ENCODE data around the gene MEIOC. TPM values are rescaled to one million over a fixed set of nuclear protein-coding genes. Genes with fewer than 3 reads are reported as not detected.
"Not testable (repeated sequence)": the region's sequence is repeated elsewhere in the genome, so short reads cannot be mapped to it uniquely, and the experiment has no call there.

Gene MEIOC
- total and polyA plus RNA-seq, 8 donors: 0.91 to 1.6 (median 1.2) TPM; not detected in 2

- intact Hi-C loops (cut with DNase I): no loop called here
- no peaks in the 10 kb centered on the region for H3K9me3 ChIP-seq
- H3K27ac ChIP-seq: no peak overlapping the region
- H3K27me3 ChIP-seq: peaks cover 0 to 3% of the 10 kb centered on the region in 2 donors
- H3K36me3 ChIP-seq: no peaks in the 10 kb centered on the region
- no peak for DNase-seq
- peaks cover 0 to 9% of the 10 kb centered on the region in 2 donors for H3K4me1 ChIP-seq
- no peak for TF ChIP-seq CTCF (IDR thresholded peaks at IDR 0.05)
- no peak overlapping the region for H3K4me3 ChIP-seq
- ATAC-seq: no peak
Measured at GRCh38 chr17:44610331-44610730, 45.9 kb upstream of the MEIOC start.

- DNase-seq: no peak
- ATAC-seq: no peak
- Histone ChIP-seq H3K9me3 (no peaks in the 10 kb centered on the region), H3K27me3 (no peaks in the 10 kb centered on the region), H3K4me3 (no peak overlapping the region), H3K4me1 (peaks cover 0 to 9% of the 10 kb centered on the region in 2 donors), H3K36me3 (no peaks in the 10 kb centered on the region), H3K27ac (no peak overlapping the region)
- TF ChIP-seq CTCF (IDR thresholded peaks at IDR 0.05): no peak
- intact Hi-C loops (cut with DNase I): no loop called here
Measured at GRCh38 chr17:44610871-44611270, 45.4 kb upstream of the MEIOC start.

GRCh38 chr17:44614862-44615261 lies 41.4 kb upstream of the MEIOC start:
- Histone ChIP-seq H3K4me1 (peaks cover 0 to 9% of the 10 kb centered on the region in 2 donors), H3K36me3 (no peaks in the 10 kb centered on the region), H3K27me3 (peaks cover 0 to 13% of the 10 kb centered on the region in 2 donors), H3K4me3 (no peak overlapping the region), H3K9me3 (no peaks in the 10 kb centered on the region), H3K27ac (no peak overlapping the region)
- DNase-seq (no peak), ATAC-seq (no peak)
- no peak for TF ChIP-seq CTCF (IDR thresholded peaks at IDR 0.05)
- intact Hi-C loops (cut with DNase I): no loop called here

GRCh38 chr17:44618652-44619051 lies 37.6 kb upstream of the MEIOC start:
- H3K9me3 ChIP-seq; DNase-seq; H3K27ac ChIP-seq; H3K36me3 ChIP-seq; H3K4me3 ChIP-seq; intact Hi-C loops (cut with DNase I); H3K4me1 ChIP-seq; ATAC-seq: not testable (repeated sequence)
- H3K27me3 ChIP-seq: peaks cover 0 to 30% of the 10 kb centered on the region in 2 donors

GRCh38 chr17:44623070-44623725 lies 33.1 kb upstream of the MEIOC start:
- no peak overlapping the region for H3K27ac ChIP-seq
- peaks cover 0 to 4% of the 10 kb centered on the region in 2 donors for H3K4me1 ChIP-seq
- TF ChIP-seq CTCF (IDR thresholded peaks at IDR 0.05): no peak
- H3K4me3 ChIP-seq: no peak overlapping the region
- intact Hi-C loops (cut with DNase I): no loop called here
- ATAC-seq (no peak), DNase-seq (no peak)
- peaks cover 0 to 18% of the 10 kb centered on the region in 2 donors for H3K27me3 ChIP-seq
- H3K36me3 ChIP-seq: no peaks in the 10 kb centered on the region
- H3K9me3 ChIP-seq: no peaks in the 10 kb centered on the region

Measured in left lung (tissue), 10 donors.